Activated CD4-positive, alpha-beta T cell treated with anti-CD3 and anti-CD28 coated beads for 36 hours (primary cell): ENCODE data around the gene HSFX2. TPM values are rescaled to one million over a fixed set of nuclear protein-coding genes. Genes with fewer than 3 reads are reported as not detected.
A peak's percentile ranks its signal among the peaks of the same experiment; 100 is the strongest.
"Not testable (repeated sequence)": the region's sequence is repeated elsewhere in the genome, so short reads cannot be mapped to it uniquely, and the experiment has no call there.

Source experiments
- ATAC-seq: fragments of 200-7000 bp; cut with Tn5 transposase; one replicate; pipeline ENCODE4 v1.10.0; 2021; ENCODE audit warnings: mild to moderate bottlenecking, moderate library complexity
- CTCF ChIA-PET: fragments of 350-600 bp; sonication (Branson Sonifier 250); formaldehyde crosslinking; loops from one replicate; lab custom pipeline; 2021; ENCODE audit warnings: antibody characterized with exemption; lab: Charles Lee
- POLR2A ChIA-PET: fragments of 350-600 bp; sonication (Branson Sonifier 250); formaldehyde crosslinking; loops from one replicate; lab custom pipeline; 2021; ENCODE audit warnings: antibody characterized with exemption, inconsistent platforms; lab: Charles Lee
- DNase-seq: peaks from one replicate; pipeline ENCODE4 v3.0.0-alpha.2; 2020
- H3K27ac Mint-ChIP-seq: one replicate; pipeline ENCODE4 v1.8.0; 2021; ENCODE audit warnings: mixed read lengths
- H3K27me3 Mint-ChIP-seq: one replicate; pipeline ENCODE4 v1.8.0; 2021; ENCODE audit warnings: mixed read lengths
- H3K36me3 Mint-ChIP-seq: one replicate; pipeline ENCODE4 v1.8.0; 2021; ENCODE audit warnings: low read depth, mixed read lengths
- H3K4me1 Mint-ChIP-seq: one replicate; pipeline ENCODE4 v1.8.0; 2021; ENCODE audit warnings: mixed read lengths
- H3K4me3 Mint-ChIP-seq: one replicate; pipeline ENCODE4 v1.8.0; 2021; ENCODE audit warnings: mild to moderate bottlenecking, moderate library complexity, mixed read lengths
- H3K9me3 Mint-ChIP-seq: one replicate; pipeline ENCODE4 v1.8.0; 2021; ENCODE audit warnings: low read depth, mixed read lengths
- intact Hi-C, 2 experiments: fragments of 100-400 bp; cut with DNase I in 1 of 2; cut with micrococcal nuclease in 1 of 2; formaldehyde crosslinking; loops; one replicate each; pipeline versions ENCODE4 v1.14.2 to v1.15.1; 2022 to 2024; cut with DNase I, micrococcal nuclease
- total RNA-seq, 2 experiments: library from RNA; stranded (reverse); gene quantifications; one replicate each; pipeline ENCODE4 v1.2.3, GENCODE V29; 2021

Gene HSFX2
- total RNA-seq, 2 experiments from 2014 or later = not detected

- POLR2A ChIA-PET, H3K4me1 Mint-ChIP-seq, H3K27me3 Mint-ChIP-seq, H3K9me3 Mint-ChIP-seq, intact Hi-C loops, ATAC-seq, H3K36me3 Mint-ChIP-seq, H3K27ac Mint-ChIP-seq, DNase-seq, H3K4me3 Mint-ChIP-seq, CTCF ChIA-PET: not testable (repeated sequence)
These were observed 44.7 kb downstream of the HSFX2 start for GRCh38 chrX:149550454-149550853.

DNA sequence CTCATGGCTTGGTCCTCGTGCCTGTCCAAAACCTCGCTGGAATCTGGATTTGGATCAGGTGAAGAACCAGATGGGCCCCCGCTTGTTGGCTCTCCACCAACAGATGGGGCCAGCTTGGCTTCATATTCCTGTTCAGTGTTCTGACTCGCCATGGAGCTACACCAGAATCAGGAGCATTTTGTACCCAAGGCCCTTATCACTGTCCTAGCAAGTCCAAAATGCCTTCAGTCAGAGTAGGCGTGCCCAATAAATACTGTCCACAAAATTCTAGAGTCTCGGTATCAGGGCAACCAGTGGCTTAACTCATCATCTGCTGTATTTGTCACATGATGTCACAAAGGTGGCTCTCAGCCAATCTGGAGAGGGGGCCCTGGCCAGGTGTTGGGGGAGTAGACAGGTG, 45.4 kb downstream of the HSFX2 start, which contains the start of gene HSFX3:
Gene HSFX3 (minus strand): TSS at position 224 of the 400 bp plus-strand sequence. CDS start 72 bp downstream, at position 152.
- DNase-seq, ATAC-seq, H3K4me3 Mint-ChIP-seq, H3K9me3 Mint-ChIP-seq, H3K4me1 Mint-ChIP-seq, H3K27me3 Mint-ChIP-seq, POLR2A ChIA-PET, H3K36me3 Mint-ChIP-seq, CTCF ChIA-PET, intact Hi-C loops, H3K27ac Mint-ChIP-seq: not testable (repeated sequence)

- H3K27me3 Mint-ChIP-seq, POLR2A ChIA-PET, H3K4me3 Mint-ChIP-seq, H3K36me3 Mint-ChIP-seq, ATAC-seq, H3K9me3 Mint-ChIP-seq, intact Hi-C loops, DNase-seq, H3K27ac Mint-ChIP-seq, H3K4me1 Mint-ChIP-seq, CTCF ChIA-PET: not testable (repeated sequence)
These were observed 47.3 kb downstream of the HSFX2 start for GRCh38 chrX:149547782-149548181.

- ATAC-seq, H3K4me1 Mint-ChIP-seq, H3K27ac Mint-ChIP-seq, H3K9me3 Mint-ChIP-seq, POLR2A ChIA-PET, H3K36me3 Mint-ChIP-seq, intact Hi-C loops, DNase-seq, H3K27me3 Mint-ChIP-seq, CTCF ChIA-PET, H3K4me3 Mint-ChIP-seq: not testable (repeated sequence)
These were observed 48.2 kb downstream of the HSFX2 start for GRCh38 chrX:149546962-149547361.

GRCh38 chrX:149545545-149546543, 49.3 kb downstream of the HSFX2 start:
- H3K27me3 Mint-ChIP-seq, H3K9me3 Mint-ChIP-seq, CTCF ChIA-PET, H3K36me3 Mint-ChIP-seq, ATAC-seq, POLR2A ChIA-PET, H3K4me1 Mint-ChIP-seq, H3K4me3 Mint-ChIP-seq, H3K27ac Mint-ChIP-seq, intact Hi-C loops: not testable (repeated sequence)
- DNase-seq = peak; percentile 41

Other genes starting within 250 kb of the HSFX2 start
- 10 to 100 TPM; 52.6 to 64.3 TPM for gene IDS, start 90.0 kb downstream of the HSFX2 start, total RNA-seq
- gene EOLA1, start 54.3 kb downstream of the HSFX2 start, total RNA-seq = 10 to 100 TPM; 29.4 to 37.4 TPM
- gene HSFX3, start 45.4 kb downstream of the HSFX2 start, total RNA-seq = not detected
- not detected for gene MAGEA9B, start 7.9 kb downstream of the HSFX2 start, total RNA-seq
- 10 to 100 TPM; 10.2 to 14.4 TPM for gene TMEM185A, start 36.5 kb upstream of the HSFX2 start, total RNA-seq
- not detected for gene MAGEA11, start 116.7 kb upstream of the HSFX2 start, total RNA-seq
- under 1 TPM; 0.25 to 0.47 TPM for gene HSFX1, start 178.8 kb upstream of the HSFX2 start, total RNA-seq
- not detected for gene MAGEA9, start 186.6 kb upstream of the HSFX2 start, total RNA-seq